SK-N-SH treated with all-trans-retinoic acid at 6 μM for 48 hours (cell line): ENCODE results near the gene QARS1.

Source experiments
- PPARA ChIP-seq: fragments of 250-450 bp; sonication (Bioruptor Pico); IDR thresholded peaks from 2 replicates; pipeline ENCODE4 v1.5.0; 2020; ENCODE audit warnings: mild to moderate bottlenecking, borderline replicate concordance
- SNAI2 ChIP-seq: fragments of 250-450 bp; sonication (Bioruptor Pico); IDR thresholded peaks from 2 replicates; pipeline ENCODE4 v1.5.0; 2020; ENCODE audit warnings: mild to moderate bottlenecking, moderate library complexity

DNA sequence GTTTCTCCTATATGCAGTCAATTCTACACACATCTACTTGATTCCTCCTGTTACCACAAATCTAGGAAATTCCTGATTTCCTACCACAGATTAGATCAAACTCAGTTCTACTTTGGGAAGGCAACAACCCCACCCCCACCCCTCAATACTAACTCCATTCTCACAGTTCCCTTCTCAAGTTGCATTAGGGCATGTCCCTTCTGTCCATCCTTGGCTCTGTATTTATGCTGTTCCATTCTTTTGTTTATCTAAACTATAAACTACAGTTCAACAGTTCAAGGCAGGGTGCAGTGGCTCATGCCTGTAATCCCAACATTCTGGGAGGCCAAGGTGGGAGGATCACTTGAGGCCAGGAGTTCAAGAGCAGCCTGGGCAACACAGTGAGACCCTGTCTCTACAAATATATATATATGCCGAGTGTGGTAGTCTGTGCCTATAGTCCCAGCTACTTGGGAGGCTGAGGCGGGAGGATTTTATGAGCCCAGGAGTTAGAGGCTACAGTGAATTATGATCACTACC is 50.2 kb downstream of the QARS1 start:
- TF ChIP-seq SNAI2 (CRISPR knock-in tag) (no peak), PPARA (no peak)
